Measurements from ENCODE around the gene STK32A.
"Not testable (repeated sequence)": the region's sequence is repeated elsewhere in the genome, so short reads cannot be mapped to it uniquely, and the experiment has no call there.

The STK32A gene

GRCh38 chr5:147346006-147346561 is 111.3 kb downstream of the STK32A start:
- no peak for DNase-seq (ENCODE audit: low read depth)

- DNase-seq (ENCODE audit: low read depth) = no peak
These were observed 113.2 kb downstream of the STK32A start for GRCh38 chr5:147348046-147348445.

- no peak for DNase-seq (ENCODE audit: low read depth)
These were observed 113.6 kb downstream of the STK32A start for GRCh38 chr5:147348451-147348850.

GRCh38 chr5:147349241-147349640 is 114.4 kb downstream of the STK32A start:
- no peak for DNase-seq (ENCODE audit: low read depth)

GRCh38 chr5:147359101-147359500 is 124.3 kb downstream of the STK32A start:
- no peak for DNase-seq (ENCODE audit: low read depth)

- no peak for DNase-seq (ENCODE audit: low read depth)
These were observed 124.8 kb downstream of the STK32A start for GRCh38 chr5:147359581-147359980.

- no peak for DNase-seq (ENCODE audit: low read depth)
These were observed 126.0 kb downstream of the STK32A start for GRCh38 chr5:147360816-147361215.

GRCh38 chr5:147361441-147362175 is 126.8 kb downstream of the STK32A start:
- no peak for DNase-seq (ENCODE audit: low read depth)

- DNase-seq (ENCODE audit: low read depth) = not testable (repeated sequence)
These were observed 132.6 kb downstream of the STK32A start for GRCh38 chr5:147367381-147367780.

- no peak for DNase-seq (ENCODE audit: low read depth)
These were observed 135.0 kb downstream of the STK32A start for GRCh38 chr5:147369742-147370374.

GRCh38 chr5:147371290-147371689 is 136.5 kb downstream of the STK32A start:
- no peak for DNase-seq (ENCODE audit: low read depth)

GRCh38 chr5:147372191-147372590 is 137.4 kb downstream of the STK32A start:
- no peak for DNase-seq (ENCODE audit: low read depth)

GRCh38 chr5:147373328-147373727 is 138.5 kb downstream of the STK32A start:
- DNase-seq (ENCODE audit: low read depth) = no peak

GRCh38 chr5:147375151-147375550 is 140.3 kb downstream of the STK32A start:
- no peak for DNase-seq (ENCODE audit: low read depth)

- DNase-seq (ENCODE audit: low read depth) = no peak
These were observed 142.9 kb downstream of the STK32A start for GRCh38 chr5:147377682-147378081.

GRCh38 chr5:147381555-147381954 is 146.7 kb downstream of the STK32A start:
- DNase-seq (ENCODE audit: low read depth) = no peak

- DNase-seq (ENCODE audit: low read depth) = no peak
These were observed 147.9 kb downstream of the STK32A start for GRCh38 chr5:147382776-147383175.

- no peak for DNase-seq (ENCODE audit: low read depth)
These were observed 149.7 kb downstream of the STK32A start for GRCh38 chr5:147384346-147385193.

GRCh38 chr5:147387109-147387508 is 152.3 kb downstream of the STK32A start:
- DNase-seq (ENCODE audit: low read depth) = no peak

- DNase-seq (ENCODE audit: low read depth) = no peak
These were observed 153.6 kb downstream of the STK32A start for GRCh38 chr5:147388184-147389108.

GRCh38 chr5:147390654-147391225 is 155.9 kb downstream of the STK32A start:
- no peak for DNase-seq (ENCODE audit: low read depth)
